COLO829 (cell line): Measurements from ENCODE around the gene ID1.
A peak's percentile ranks its signal among the peaks of the same experiment; 100 is the strongest.
"Not testable (repeated sequence)": the region's sequence is repeated elsewhere in the genome, so short reads cannot be mapped to it uniquely, and the experiment has no call there.

Experiments used
- DNase-seq: peaks from one replicate; pipeline ENCODE4 v3.0.0; 2012; ENCODE audit warnings: low spot score

The ID1 gene

DNA sequence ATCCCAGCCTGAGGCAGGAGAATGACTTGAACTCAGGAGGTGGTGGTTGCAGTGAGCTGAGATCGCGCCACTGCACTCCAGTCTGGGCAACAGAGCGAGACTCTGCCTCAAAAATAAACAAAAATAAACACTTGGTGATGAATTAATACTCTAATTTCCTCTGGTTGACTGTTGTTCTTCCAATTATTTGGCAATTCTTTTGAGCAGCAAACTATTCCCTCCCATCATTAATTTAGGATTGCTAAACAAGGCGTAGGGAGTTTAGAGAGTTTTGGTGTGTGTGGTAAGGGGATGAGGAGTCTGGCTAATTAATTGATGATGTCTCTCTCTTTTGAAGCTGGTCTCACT lies 2.7 kb upstream of the ID1 start:
- no peak for DNase-seq

GRCh38 chr20:31602779-31603441 lies 2.2 kb upstream of the ID1 start:
- no peak for DNase-seq

- peak; percentile 98 for DNase-seq
Observed at GRCh38 chr20:31603822-31604566, 1.1 kb upstream of the ID1 start.

DNA sequence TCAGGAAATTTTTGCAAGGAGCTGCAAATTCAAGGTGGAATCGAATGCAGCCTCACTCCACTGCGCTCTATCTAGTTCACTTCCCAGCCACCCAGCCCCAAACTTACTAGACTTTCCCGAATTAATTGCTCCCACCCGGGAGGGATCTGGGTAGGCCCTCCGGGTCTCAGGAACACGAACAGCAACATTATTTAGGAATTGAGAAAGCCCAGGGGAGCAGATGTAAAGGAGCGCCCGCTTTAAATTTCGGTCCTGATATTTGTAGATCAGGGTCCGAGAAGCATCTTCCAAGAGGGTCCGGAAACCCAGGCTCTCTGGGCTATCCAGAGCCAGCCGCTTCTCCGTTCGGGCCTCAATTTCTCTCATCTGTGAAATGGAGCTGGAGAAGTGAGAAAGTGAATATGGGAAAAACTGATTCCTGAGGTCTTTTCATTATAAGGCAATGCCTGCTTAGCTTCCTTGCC lies 490 bp upstream of the ID1 start:
- DNase-seq, result no peak

DNA sequence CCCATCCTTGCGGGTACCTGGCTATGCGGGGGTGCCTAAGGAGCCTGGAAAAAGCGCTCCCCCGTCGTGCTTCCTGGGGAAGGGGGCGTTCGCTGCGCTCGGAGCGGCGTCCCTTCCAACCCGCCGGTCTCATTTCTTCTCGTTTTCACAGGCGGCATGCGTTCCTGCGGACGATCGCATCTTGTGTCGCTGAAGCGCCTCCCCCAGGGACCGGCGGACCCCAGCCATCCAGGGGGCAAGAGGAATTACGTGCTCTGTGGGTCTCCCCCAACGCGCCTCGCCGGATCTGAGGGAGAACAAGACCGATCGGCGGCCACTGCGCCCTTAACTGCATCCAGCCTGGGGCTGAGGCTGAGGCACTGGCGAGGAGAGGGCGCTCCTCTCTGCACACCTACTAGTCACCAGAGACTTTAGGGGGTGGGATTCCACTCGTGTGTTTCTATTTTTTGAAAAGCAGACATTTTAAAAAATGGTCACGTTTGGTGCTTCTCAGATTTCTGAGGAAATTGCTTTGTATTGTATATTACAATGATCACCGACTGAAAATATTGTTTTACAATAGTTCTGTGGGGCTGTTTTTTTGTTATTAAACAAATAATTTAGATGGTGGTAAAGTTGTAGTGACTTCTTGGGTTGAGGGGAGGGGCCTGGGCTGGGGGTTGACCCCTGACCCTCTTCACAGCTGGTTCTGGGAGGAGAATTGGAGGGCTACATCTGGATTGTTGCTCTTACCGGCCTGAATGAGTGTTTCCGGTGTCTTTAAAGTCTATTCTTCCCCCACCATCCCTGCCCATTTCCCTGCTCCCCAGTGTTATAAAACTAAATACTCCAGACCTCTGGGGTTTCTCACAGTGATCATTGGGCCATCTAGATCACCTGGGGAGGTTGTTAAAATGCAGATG lies 1.1 kb downstream of the ID1 start:
- DNase-seq, result no peak

GRCh38 chr20:31606804-31607639 lies 1.9 kb downstream of the ID1 start:
- DNase-seq, result no peak

GRCh38 chr20:31607640-31608250 lies 2.7 kb downstream of the ID1 start:
- no peak for DNase-seq

GRCh38 chr20:31608251-31608945 lies 3.3 kb downstream of the ID1 start:
- peak; percentile 69 for DNase-seq

DNA sequence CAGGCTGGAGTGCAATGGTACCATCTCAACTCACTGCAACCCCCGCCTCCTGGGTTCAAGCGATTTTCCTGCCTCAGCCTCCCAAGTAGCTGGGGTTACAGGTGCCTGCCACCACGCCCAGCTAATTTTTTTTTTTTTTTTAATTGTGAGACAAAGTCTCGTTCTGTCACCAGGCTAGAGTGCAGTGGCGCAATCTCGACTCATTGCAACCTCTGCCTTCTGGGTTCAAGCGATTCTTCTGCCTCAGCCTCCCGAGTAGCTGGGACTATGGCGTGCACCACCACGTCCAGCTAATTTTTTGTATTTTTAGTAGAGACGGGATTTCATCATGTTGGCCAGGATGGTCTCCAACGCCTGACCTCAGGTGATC lies 7.2 kb downstream of the ID1 start:
- DNase-seq, result not testable (repeated sequence)

GRCh38 chr20:31615416-31615815 lies 10.3 kb downstream of the ID1 start:
- no peak for DNase-seq

DNA sequence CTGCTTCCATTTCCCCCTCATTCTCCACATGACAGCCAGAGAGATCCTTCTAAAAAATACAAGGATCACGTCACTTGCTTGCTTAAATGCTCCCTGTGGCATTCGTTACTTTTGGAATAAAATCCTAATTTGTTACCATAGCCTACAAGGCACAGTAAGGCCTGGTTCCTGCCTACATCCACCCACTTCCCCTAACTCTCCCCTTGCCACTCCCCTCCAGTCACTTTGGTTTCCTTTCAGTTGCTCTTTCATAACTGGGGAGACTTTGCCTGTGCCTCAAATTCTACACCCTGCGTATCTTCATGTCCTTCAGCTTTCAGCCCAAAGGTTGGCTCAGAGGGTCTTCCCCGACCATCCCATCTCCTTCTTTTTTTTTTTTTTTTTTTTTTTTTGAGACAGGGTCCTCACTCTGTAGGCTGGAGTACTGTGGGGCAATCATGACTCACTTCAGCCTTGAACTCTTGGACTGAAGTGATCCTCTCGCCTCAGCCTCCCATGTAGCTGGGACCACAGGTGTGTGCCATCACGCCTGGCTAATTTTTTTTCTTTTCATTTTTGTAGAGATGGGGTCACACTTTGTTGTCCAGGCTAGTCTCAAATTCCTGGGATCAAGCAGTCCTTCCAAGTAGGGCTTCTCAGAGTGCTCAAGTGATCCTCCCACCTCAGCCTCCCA lies 12.5 kb downstream of the ID1 start:
- no peak for DNase-seq

DNA sequence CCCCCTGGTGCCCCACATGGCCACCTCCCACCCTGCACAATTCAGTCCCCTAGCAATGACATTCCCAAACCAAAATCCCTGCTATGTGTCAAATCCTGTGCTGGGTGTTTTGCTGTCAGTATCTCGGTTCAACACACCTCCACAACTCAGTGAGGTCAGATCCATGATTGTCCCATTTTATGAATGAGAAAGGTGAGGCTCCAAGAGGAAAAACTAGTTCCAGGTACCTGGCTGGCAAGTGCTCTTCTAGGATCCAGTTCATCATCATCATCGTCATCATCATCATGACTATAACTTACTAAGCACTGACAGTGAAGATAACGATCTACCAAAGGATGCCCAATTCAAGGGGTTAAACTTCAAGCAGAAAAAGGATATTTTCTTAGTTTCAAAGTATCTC lies 15.2 kb downstream of the ID1 start:
- DNase-seq, result no peak

- DNase-seq, result not testable (repeated sequence)
Observed at GRCh38 chr20:31623123-31623505, 18.0 kb downstream of the ID1 start.

DNA sequence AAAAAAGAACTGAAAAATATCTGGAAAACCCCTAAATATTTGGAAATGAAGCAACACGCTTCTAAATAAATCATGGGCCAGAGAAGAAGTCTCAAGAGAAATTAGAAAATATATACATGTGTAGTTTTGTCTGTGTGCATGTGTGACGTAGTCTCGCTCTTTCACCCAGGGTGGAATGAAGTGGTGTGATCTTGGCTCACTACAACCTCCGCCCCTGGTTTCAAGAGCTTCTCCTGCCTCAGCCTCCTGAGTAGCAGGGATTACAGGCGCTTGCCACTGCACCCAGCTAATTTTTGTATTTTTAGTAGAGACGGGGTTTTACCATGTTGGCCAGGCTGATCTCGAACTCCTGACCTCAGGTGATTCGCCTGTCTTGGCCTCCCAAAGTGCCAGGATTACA lies 21.4 kb downstream of the ID1 start:
- not testable (repeated sequence) for DNase-seq

DNA sequence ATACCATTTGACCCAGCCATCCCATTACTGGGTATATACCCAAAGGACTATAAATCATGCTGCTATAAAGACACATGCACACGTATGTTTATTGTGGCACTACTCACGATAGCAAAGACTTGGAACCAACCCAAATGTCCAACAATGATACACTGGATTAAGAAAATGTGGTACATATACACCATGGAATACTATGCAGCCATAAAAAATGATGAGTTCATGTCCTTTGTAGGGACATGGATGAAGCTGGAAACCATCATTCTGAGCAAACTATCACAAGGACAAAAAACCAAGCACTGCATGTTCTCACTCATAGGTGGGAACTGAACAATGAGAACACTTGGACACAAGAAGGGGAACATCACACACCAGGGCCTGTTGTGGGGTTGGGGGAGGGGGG lies 23.0 kb downstream of the ID1 start:
- DNase-seq, result not testable (repeated sequence)

DNA sequence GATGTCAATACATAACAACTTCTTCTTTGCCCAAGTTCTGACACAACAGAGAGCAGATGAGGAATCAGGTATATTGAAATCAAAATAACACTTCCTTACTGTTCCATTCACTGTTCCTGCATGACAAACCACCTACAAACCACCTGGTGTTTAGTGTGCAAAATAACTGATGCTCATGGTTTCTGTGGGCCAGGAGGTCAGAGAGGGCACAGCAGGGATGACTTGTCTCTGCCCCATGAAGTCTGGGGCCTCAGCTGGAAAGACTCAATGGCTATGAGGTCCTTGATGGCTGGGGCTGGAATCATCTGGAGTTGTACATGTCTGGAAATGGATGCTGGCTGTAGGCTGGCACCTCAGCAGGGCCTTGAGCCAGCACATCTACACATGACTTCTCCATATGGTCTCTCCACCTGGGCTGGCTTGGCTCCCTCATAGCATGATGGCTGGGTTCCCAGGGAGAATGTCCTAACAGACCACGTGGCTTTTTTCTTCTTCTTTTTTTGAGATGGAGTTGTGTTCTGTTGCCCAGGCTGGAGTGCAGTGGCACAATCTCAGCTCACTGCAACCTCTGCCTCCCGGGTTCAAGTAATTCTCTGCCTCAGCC lies 25.2 kb downstream of the ID1 start:
- no peak for DNase-seq

DNA sequence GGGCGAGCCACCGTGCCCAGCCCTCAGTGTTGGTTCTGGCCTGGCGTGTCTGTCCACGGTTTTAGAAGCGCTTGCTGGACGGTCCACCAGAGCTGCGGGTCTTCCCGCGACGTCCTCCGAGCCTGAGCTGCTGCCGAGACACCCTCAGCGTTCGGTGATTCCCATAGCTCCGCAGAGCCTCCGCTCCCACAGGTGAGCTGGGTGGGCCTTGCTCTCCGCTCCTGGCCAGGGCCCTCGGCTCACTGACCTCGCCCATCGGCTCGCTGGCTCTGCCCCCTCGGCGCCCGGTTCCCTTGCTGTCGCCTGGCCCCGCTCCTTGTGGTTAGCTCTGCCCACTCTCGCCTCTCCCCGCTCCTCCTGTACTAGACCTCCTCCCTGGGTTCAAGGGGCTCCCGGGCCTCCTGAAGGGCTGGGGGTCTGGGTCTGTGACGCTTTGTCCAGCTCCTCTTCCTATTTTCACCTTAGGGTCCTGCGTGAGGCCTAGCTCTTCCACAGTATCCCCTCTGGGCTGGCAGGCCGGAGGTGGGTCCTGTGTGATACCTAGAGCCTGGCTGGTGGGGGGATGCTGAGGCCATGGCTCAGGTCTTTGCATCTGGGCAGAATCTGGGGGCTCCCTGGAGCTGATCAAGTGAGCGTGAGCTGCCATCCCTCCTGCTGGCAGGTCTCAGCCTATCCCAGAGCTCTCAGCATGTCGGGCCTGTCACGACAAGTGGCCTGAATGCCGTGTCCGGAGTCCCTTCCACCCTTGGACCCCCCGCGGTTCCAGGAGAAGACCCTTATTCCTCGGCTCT lies 27.7 kb downstream of the ID1 start:
- no peak for DNase-seq

- DNase-seq, result no peak
Observed at GRCh38 chr20:31633339-31633914, 28.3 kb downstream of the ID1 start.

- no peak for DNase-seq
Observed at GRCh38 chr20:31637660-31638059, 32.6 kb downstream of the ID1 start, which contains the start of gene COX4I2. Gene COX4I2, plus strand, starts transcription at chr20:31637912. Its CDS starts 1,106 bp downstream, at chr20:31639018.
